HepG2 (cell line): Measurements from ENCODE around the gene ECSCR. TPM values are rescaled to one million over a fixed set of nuclear protein-coding genes. Genes with fewer than 3 reads are reported as not detected.

Experiments
- DNMT1 ChIP-seq: sonication (generic); formaldehyde crosslinking; IDR thresholded peaks from 2 replicates; pipeline ENCODE4 v1.5.1; 2020; ENCODE audit warnings: mild to moderate bottlenecking, missing genetic modification reagents
- GATA4 ChIP-seq: sonication (generic); IDR thresholded peaks from 2 replicates; pipeline ENCODE4 v1.6.1; 2016; ENCODE audit warnings: antibody characterized with exemption, low read depth, borderline replicate concordance
- HNF1A ChIP-seq, 2 experiments: sonication (generic) in 1 of 2; formaldehyde crosslinking in 1 of 2; IDR thresholded peaks; 2 replicates each; pipeline versions ENCODE4 v1.4.0 to v1.6.1; 2016 to 2020; ENCODE audit warnings: borderline replicate concordance in 1 of 2, low read depth in 1 of 2, mild to moderate bottlenecking in 1 of 2, missing genetic modification reagents in 1 of 2
- KLF6 ChIP-seq: IDR thresholded peaks from 2 replicates; pipeline ENCODE4 v1.8.0; 2016; ENCODE audit warnings: missing biosample characterization, missing genetic modification reagents
- NR1H2 ChIP-seq: sonication (generic); formaldehyde crosslinking; IDR thresholded peaks from 2 replicates; pipeline ENCODE4 v1.8.1; 2022; ENCODE audit warnings: low read depth, missing genetic modification reagents, borderline replicate concordance
- NRL ChIP-seq: sonication (generic); formaldehyde crosslinking; IDR thresholded peaks from 2 replicates; pipeline ENCODE4 v1.5.0; 2020; ENCODE audit warnings: missing genetic modification reagents, mild to moderate bottlenecking, moderate library complexity, borderline replicate concordance
- PATZ1 ChIP-seq: sonication (generic); formaldehyde crosslinking; IDR thresholded peaks from 2 replicates; pipeline ENCODE4 v1.4.0; 2020; ENCODE audit warnings: missing genetic modification reagents
- SNAPC5 ChIP-seq: sonication (generic); formaldehyde crosslinking; IDR thresholded peaks from 2 replicates; pipeline ENCODE4 v1.8.1; 2023; ENCODE audit warnings: mild to moderate bottlenecking, missing genetic modification reagents, borderline replicate concordance
- ZBTB7B ChIP-seq: sonication (generic); formaldehyde crosslinking; IDR thresholded peaks from 2 replicates; pipeline ENCODE4 v1.4.0; 2020; ENCODE audit warnings: missing genetic modification reagents
- ZFP90 ChIP-seq: sonication (generic); formaldehyde crosslinking; IDR thresholded peaks from 2 replicates; pipeline ENCODE4 v1.8.0; 2022; ENCODE audit warnings: missing genetic modification reagents, mild to moderate bottlenecking, inconsistent platforms, borderline replicate concordance
- ZNF350 ChIP-seq: sonication (generic); formaldehyde crosslinking; IDR thresholded peaks from 2 replicates; pipeline ENCODE4 v1.4.0; 2020; ENCODE audit warnings: mild to moderate bottlenecking, low read depth, missing genetic modification reagents, borderline replicate concordance
- ZNF407 ChIP-seq: sonication (generic); formaldehyde crosslinking; IDR thresholded peaks from one replicate; pipeline ENCODE4 v1.5.1; 2020; ENCODE audit warnings: mild to moderate bottlenecking, missing genetic modification reagents; ENCODE audit errors: not compliant biosample characterization
- polyA plus RNA-seq, 8 experiments: library from polyadenylated mRNA; depleted of rRNA in 3 of 8; stranded (reverse) in 7 of 8; unstranded in 1 of 8; fragments of >200 nt; fragmentation: Illumina TruSeq in 4 of 8; extraction: Trizol in 4 of 8; gene quantifications; 2 replicates each; pipeline versions ENCODE4 v1.2.1 to v1.2.3, GENCODE V29; 2011 to 2016; ENCODE audit warnings: low read depth in 4 of 8, missing spikeins in 1 of 8, mixed read lengths in 1 of 8; ENCODE audit not compliant: insufficient read depth in 1 of 8
- total RNA-seq, 5 experiments: library from RNA; depleted of rRNA; stranded (reverse); fragments of >200 nt; fragmentation: Illumina TruSeq; extraction: Trizol; gene quantifications; 2 replicates each; pipeline ENCODE4 v1.2.3, GENCODE V29; 2016; ENCODE audit warnings: low read depth in 1 of 5

Gene ECSCR
- total and polyA plus RNA-seq, 2 of the 13 experiments (the other 11 are each of a cell fraction or from before 2014, with no cell fraction given), result 0.18 TPM; not detected in 1

GRCh38 chr5:139439013-139439903 lies 23.3 kb downstream of the ECSCR start, which contains the start of gene DNAJC18 (continued):
- TF ChIP-seq HNF1A (IDR thresholded peaks at IDR 0.05; ENCODE audit: low read depth) (no peak), HNF1A (CRISPR knock-in tag; IDR thresholded peaks at IDR 0.05; ENCODE audit: borderline replicate concordance) (peak; percentile 37; the same call in 1 of the 2 replicates), DNMT1 (CRISPR knock-in tag) (no peak), PATZ1 (CRISPR knock-in tag) (peak; percentile 65), SNAPC5 (no peak), ZFP90 (CRISPR knock-in tag) (no peak), GATA4 (no peak), NR1H2 (CRISPR knock-in tag) (no peak), KLF6 (no peak), NRL (CRISPR knock-in tag) (peak; percentile 55; the same call in 1 of the 2 replicates), ZBTB7B (CRISPR knock-in tag) (peak; percentile 43; the same call in 1 of the 2 replicates), ZNF350 (CRISPR knock-in tag) (peak; percentile 76; the same call in 1 of the 2 replicates), ZNF407 (CRISPR knock-in tag) (peak; percentile 21)
